Measurements from ENCODE around the gene GLIS1.

Gene GLIS1

DNA sequence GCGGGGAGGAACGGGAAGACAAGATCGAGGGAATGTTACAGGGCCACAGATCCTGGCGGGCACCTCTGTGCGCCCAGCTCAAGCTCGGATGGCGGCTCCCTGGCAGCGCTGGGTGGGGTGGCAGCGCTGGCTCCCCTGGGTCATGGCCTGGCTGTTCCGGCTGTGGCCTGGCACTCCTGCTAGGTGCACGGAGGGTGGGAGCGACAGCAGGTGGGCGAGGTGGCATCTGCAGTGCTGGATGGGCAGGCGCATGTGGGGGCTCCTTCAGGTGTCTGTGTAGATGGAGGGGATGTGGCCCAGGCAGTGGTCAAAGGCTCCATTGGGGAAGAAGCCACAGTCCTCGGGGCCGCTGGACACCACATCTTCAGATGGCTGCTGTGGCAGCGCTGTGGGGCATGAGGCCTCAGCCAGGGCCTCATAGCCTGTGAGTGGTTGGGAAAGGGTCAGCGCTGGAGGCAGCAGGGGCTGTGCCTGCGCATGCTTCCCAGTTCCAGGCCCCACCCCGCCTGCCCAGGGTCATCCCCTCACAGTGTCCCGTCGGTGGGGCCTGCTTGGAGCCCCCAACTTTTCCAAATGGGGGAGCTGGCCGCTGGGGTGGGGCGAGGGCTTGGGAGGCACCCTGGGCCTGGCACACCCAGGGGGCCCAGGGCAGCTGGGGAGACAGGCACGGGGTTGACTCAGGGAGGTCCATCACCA, 232.5 kb downstream of the GLIS1 start:
- in situ Hi-C loops (cut with MboI; ENCODE audit: low pct_unique_long_range_greater_than_20kb, low sequenced_read_pairs, unreplicated experiment) = no loop called here
- TF ChIP-seq CTCF (IDR thresholded peaks at IDR 0.05; ENCODE audit: extremely low read depth, insufficient read depth, missing control alignments) = no peak
- DNase-seq (ENCODE audit: low spot score) = no peak

GRCh38 chr1:53505891-53506290, 233.1 kb downstream of the GLIS1 start:
- no peak for DNase-seq (ENCODE audit: low spot score)
- no peak for TF ChIP-seq CTCF (IDR thresholded peaks at IDR 0.05; ENCODE audit: extremely low read depth, insufficient read depth, missing control alignments)
- in situ Hi-C loops (cut with MboI; ENCODE audit: low pct_unique_long_range_greater_than_20kb, low sequenced_read_pairs, unreplicated experiment) = no loop called here

DNA sequence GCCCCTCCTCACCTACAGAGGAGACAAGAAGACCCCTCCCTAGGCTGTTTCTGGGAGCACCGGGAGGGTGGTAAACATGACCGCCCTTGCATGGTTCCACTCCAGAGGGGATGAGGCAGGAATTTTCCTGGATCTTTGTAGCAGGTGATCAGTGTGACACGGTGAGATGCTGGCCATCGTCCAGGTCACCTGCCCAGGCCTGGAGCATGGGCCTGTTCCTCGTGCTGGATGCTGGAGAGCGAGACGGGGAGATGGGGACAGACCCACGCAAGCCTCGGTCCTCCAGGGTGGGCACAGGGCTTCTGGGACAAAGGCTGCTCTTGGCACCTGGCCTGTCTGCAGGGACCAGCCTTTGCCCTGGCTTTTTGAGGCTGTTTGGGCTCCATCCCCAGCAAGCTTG, 233.6 kb downstream of the GLIS1 start:
- DNase-seq (ENCODE audit: low spot score) = no peak
- in situ Hi-C loops (cut with MboI; ENCODE audit: low pct_unique_long_range_greater_than_20kb, low sequenced_read_pairs, unreplicated experiment) = no loop called here
- no peak for TF ChIP-seq CTCF (IDR thresholded peaks at IDR 0.05; ENCODE audit: extremely low read depth, insufficient read depth, missing control alignments)

DNA sequence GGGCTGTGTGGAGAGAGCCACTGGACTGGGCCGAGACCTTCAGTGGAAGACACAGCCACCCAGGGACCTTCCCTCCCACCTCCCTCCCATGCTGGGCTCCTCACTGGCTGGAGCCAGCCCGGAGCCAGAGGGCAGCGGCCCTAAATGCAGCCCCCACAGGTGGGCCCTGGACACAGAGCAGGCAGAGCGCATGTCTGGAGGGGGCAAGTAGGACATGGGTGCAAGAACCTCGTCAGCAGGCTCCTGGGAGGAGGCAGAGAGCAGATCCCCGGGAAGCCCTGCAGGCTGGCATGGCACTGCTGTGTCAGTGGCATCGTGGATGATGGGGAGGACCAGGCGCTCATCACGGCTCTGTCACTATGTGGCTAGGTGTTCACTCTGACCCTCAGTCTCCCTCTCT, 234.1 kb downstream of the GLIS1 start:
- no peak for TF ChIP-seq CTCF (IDR thresholded peaks at IDR 0.05; ENCODE audit: extremely low read depth, insufficient read depth, missing control alignments)
- no peak for DNase-seq (ENCODE audit: low spot score)
- in situ Hi-C loops (cut with MboI; ENCODE audit: low pct_unique_long_range_greater_than_20kb, low sequenced_read_pairs, unreplicated experiment) = no loop called here

DNA sequence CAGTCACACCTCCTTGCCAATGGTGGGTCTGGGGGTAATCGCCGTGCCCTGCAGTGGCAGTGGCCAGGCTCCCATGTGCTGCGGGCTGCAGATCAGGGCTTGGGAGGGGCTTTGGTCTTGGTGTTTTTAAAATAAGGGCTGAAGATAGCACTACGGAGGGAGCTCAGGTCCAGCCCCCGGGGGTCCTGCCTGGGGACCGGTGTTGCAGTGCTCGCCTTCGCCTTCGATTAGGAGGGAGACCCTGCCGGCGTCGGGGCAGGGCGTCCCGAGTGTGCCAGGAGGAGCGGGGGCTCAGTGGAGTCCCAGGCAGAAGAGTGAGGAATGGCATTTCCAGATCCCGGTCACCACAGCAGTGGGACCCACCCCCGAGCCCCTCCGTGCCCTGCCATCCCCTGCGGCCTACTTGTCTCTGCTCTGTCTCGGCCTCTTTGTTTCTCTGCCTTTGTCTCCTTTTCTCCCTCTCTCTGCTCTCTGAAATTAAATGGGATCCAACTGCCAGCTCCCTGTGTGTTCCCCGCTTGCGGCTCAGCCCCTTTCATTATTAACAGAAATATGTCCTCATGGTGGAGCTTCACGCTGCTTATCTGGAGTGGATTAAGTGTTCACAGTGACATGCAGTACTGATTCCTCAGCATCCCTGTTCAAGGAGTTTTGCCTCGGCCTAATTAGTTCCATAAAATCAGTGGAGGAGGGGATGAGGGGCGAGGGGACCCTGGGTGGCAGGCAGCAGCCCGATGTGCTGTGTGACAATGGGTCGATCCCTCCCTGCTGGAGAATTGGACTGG, 235.3 kb downstream of the GLIS1 start:
- TF ChIP-seq CTCF (IDR thresholded peaks at IDR 0.05; ENCODE audit: extremely low read depth, insufficient read depth, missing control alignments) = no peak
- no peak for DNase-seq (ENCODE audit: low spot score)
- in situ Hi-C loops (cut with MboI; ENCODE audit: low pct_unique_long_range_greater_than_20kb, low sequenced_read_pairs, unreplicated experiment) = no loop called here

- no peak for TF ChIP-seq CTCF (IDR thresholded peaks at IDR 0.05; ENCODE audit: extremely low read depth, insufficient read depth, missing control alignments)
- in situ Hi-C loops (cut with MboI; ENCODE audit: low pct_unique_long_range_greater_than_20kb, low sequenced_read_pairs, unreplicated experiment) = no loop called here
- DNase-seq (ENCODE audit: low spot score) = no peak
Observed at GRCh38 chr1:53502641-53503432, 236.1 kb downstream of the GLIS1 start.

All from GM13977 (cell line).